ENCODE results near the gene STK38. TPM values are rescaled to one million over a fixed set of nuclear protein-coding genes. Genes with fewer than 3 reads are reported as not detected.
"Not testable (repeated sequence)": the region's sequence is repeated elsewhere in the genome, so short reads cannot be mapped to it uniquely, and the experiment has no call there.

STK38 gene
- total and polyA plus RNA-seq, 2 experiments from 2014 or later: 17.1 to 35.3 TPM

DNA sequence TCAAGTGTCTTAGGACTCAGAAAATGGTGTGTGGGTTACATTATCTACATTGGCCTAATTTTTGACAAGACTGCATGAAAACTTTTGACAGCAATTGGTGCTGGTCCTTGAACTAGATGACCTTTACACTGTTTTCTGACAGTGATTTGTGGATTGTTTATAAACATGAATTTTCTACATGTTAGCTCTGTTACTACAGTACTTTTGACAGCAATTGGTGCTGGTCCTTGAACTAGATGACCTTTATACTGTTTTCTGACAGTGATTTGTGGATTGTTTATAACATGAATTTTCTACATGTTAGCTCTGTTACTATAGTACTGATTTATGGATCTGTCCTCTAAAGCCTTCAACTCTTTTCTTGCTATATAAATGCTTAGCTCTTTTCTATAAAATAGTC, 87.8 kb downstream of the STK38 start:
- H3K36me3 ChIP-seq: no peaks in the 10 kb centered on the region
- peaks cover 24% of the 10 kb centered on the region for H3K4me1 ChIP-seq (ENCODE audit: low read depth)
- H3K9me3 ChIP-seq (ENCODE audit: low read depth): no peaks in the 10 kb centered on the region
- H3K4me3 ChIP-seq: no peak overlapping the region
- no peak for DNase-seq (ENCODE audit: low read depth in 1 of 2, low spot score in 1 of 2)
- TF ChIP-seq, protein P1, sequence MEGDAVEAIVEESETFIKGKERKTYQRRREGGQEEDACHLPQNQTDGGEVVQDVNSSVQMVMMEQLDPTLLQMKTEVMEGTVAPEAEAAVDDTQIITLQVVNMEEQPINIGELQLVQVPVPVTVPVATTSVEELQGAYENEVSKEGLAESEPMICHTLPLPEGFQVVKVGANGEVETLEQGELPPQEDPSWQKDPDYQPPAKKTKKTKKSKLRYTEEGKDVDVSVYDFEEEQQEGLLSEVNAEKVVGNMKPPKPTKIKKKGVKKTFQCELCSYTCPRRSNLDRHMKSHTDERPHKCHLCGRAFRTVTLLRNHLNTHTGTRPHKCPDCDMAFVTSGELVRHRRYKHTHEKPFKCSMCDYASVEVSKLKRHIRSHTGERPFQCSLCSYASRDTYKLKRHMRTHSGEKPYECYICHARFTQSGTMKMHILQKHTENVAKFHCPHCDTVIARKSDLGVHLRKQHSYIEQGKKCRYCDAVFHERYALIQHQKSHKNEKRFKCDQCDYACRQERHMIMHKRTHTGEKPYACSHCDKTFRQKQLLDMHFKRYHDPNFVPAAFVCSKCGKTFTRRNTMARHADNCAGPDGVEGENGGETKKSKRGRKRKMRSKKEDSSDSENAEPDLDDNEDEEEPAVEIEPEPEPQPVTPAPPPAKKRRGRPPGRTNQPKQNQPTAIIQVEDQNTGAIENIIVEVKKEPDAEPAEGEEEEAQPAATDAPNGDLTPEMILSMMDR (IDR thresholded peaks at IDR 0.05; ENCODE audit: low read depth, low read length): no peak
- H3K27ac ChIP-seq: peak overlapping the region; percentile 36
- H3K27me3 ChIP-seq: no peaks in the 10 kb centered on the region

DNA sequence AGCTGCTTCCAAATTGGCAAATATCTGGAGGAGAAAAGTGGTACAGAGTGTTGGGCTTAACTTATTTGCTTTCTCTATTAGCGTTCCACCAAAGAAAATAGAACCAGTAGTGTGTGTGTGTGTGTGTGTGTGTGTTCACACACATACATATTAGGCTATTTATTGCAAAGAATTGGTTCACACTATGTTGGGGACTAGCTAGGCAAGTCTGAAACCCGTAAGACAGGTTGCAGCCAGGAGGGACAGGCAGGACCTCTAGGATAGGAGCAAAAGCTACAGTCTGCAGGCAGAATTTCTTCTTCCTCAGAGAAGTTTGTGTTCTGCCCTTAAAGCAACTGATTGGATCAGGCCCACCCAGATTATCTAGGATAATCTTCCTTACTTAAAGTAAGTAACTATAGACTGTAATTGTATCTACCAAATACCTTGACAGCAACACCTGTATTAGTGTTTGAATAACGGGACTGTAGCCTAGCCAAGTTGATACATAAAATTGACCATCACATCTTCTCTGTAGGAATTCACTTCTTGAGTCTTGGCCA, 91.7 kb downstream of the STK38 start:
- Histone ChIP-seq H3K4me3 (no peak overlapping the region), H3K27ac (peak overlapping the region; percentile 13), H3K27me3 (no peaks in the 10 kb centered on the region), H3K9me3 (ENCODE audit: low read depth) (no peaks in the 10 kb centered on the region), H3K36me3 (peaks cover 5% of the 10 kb centered on the region), H3K4me1 (ENCODE audit: low read depth) (peaks cover 9% of the 10 kb centered on the region)
- no peak for DNase-seq (ENCODE audit: low read depth in 1 of 2, low spot score in 1 of 2)
- TF ChIP-seq, protein P1 (IDR thresholded peaks at IDR 0.05; ENCODE audit: low read depth, low read length): no peak

DNA sequence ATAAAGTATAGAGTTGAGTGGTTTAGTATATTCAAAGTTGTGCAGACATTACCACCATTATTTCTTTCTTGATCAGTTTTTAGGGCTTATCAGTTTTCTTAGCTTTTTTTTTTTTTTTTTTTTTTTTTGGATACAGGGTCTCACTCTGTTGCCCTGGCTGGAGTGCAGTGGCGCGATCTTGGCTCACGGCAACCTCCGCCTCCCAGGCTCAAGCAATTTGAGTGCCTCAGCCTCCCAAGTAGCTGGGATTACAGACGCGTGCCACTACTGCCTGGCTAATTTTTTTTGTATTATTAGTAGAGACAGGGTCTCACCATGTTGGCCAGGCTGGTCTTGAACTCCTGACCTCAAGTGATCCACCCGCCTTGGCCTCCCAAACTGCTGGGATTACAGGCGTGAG, 94.4 kb downstream of the STK38 start:
- H3K36me3 ChIP-seq; H3K27ac ChIP-seq; H3K4me3 ChIP-seq; DNase-seq (ENCODE audit: low read depth in 1 of 2, low spot score in 1 of 2); H3K9me3 ChIP-seq (ENCODE audit: low read depth); H3K27me3 ChIP-seq; H3K4me1 ChIP-seq (ENCODE audit: low read depth): not testable (repeated sequence)

- not testable (repeated sequence) for H3K4me1 ChIP-seq (ENCODE audit: low read depth); H3K27me3 ChIP-seq; H3K36me3 ChIP-seq; H3K9me3 ChIP-seq (ENCODE audit: low read depth); H3K4me3 ChIP-seq; H3K27ac ChIP-seq; DNase-seq (ENCODE audit: low read depth in 1 of 2, low spot score in 1 of 2)
These were observed 98.1 kb downstream of the STK38 start for GRCh38 chr6:36449173-36449572.

GRCh38 chr6:36445621-36446020, 101.7 kb downstream of the STK38 start:
- TF ChIP-seq, protein P1 (IDR thresholded peaks at IDR 0.05; ENCODE audit: low read depth, low read length): no peak
- H3K4me3 ChIP-seq: no peak overlapping the region
- H3K27ac ChIP-seq: no peak overlapping the region
- no peaks in the 10 kb centered on the region for H3K9me3 ChIP-seq (ENCODE audit: low read depth)
- no peaks in the 10 kb centered on the region for H3K36me3 ChIP-seq
- H3K4me1 ChIP-seq (ENCODE audit: low read depth): peaks cover 18% of the 10 kb centered on the region
- no peaks in the 10 kb centered on the region for H3K27me3 ChIP-seq
- DNase-seq (ENCODE audit: low read depth in 1 of 2, low spot score in 1 of 2): peak in 1 of 2 donors; percentile 8

GRCh38 chr6:36444470-36444869, 102.8 kb downstream of the STK38 start:
- Histone ChIP-seq H3K4me1 (ENCODE audit: low read depth) (peaks cover 18% of the 10 kb centered on the region), H3K27me3 (no peaks in the 10 kb centered on the region), H3K9me3 (ENCODE audit: low read depth) (no peaks in the 10 kb centered on the region), H3K4me3 (peak overlapping the region; percentile 99), H3K36me3 (no peaks in the 10 kb centered on the region), H3K27ac (peak overlapping the region; percentile 98)
- peak in 1 of 2 donors; percentile 97 for DNase-seq (ENCODE audit: low read depth in 1 of 2, low spot score in 1 of 2)
- TF ChIP-seq, protein P1 (IDR thresholded peaks at IDR 0.05; ENCODE audit: low read depth, low read length): no peak

Other genes with a start within 250 kb of the STK38 start
- 0.12 TPM in 1 of 2 replicates, not detected in the other for gene BNIP5, start 210.6 kb downstream of the STK38 start, total RNA-seq
- not detected in 2 replicates for gene BNIP5, start 210.6 kb downstream of the STK38 start, polyA plus RNA-seq
- gene ETV7, start 159.8 kb downstream of the STK38 start, total RNA-seq: 0.14 TPM in 1 of 2 replicates, not detected in the other
- 0.28 TPM in 1 of 2 replicates, not detected in the other for gene ETV7, start 159.8 kb downstream of the STK38 start, polyA plus RNA-seq
- not detected in 2 replicates for gene PXT1, start 104.6 kb downstream of the STK38 start, total RNA-seq
- gene PXT1, start 104.6 kb downstream of the STK38 start, polyA plus RNA-seq: 0.31 and 0.45 TPM in 2 replicates
- 23.7 and 25.5 TPM in 2 replicates for gene KCTD20, start 104.5 kb downstream of the STK38 start, total RNA-seq
- 22.0 and 28.0 TPM in 2 replicates for gene KCTD20, start 104.5 kb downstream of the STK38 start, polyA plus RNA-seq
- 122 and 127 TPM in 2 replicates for gene SRSF3, start 46.9 kb upstream of the STK38 start, total RNA-seq
- gene SRSF3, start 46.9 kb upstream of the STK38 start, polyA plus RNA-seq: 160 and 184 TPM in 2 replicates
- 60.8 and 119 TPM in 2 replicates for gene CDKN1A, start 131.2 kb upstream of the STK38 start, total RNA-seq
- 70.8 and 141 TPM in 2 replicates for gene CDKN1A, start 131.2 kb upstream of the STK38 start, polyA plus RNA-seq
- not detected in 2 replicates for gene RAB44, start 150.3 kb upstream of the STK38 start, total RNA-seq
- gene RAB44, start 150.3 kb upstream of the STK38 start, polyA plus RNA-seq: not detected in 2 replicates